ENCODE measurements around the gene LTBP1.

GRCh38 chr2:33019796-33020195 is 73.0 kb downstream of the LTBP1 start:
- TF ChIP-seq FOXA1 (IDR thresholded peaks at IDR 0.05): no peak
- no peak for TF ChIP-seq REST (IDR thresholded peaks at IDR 0.05)
- no peak for TF ChIP-seq CTCF (IDR thresholded peaks at IDR 0.05; ENCODE audit: low read depth, low read length, missing input control)
- no peak for TF ChIP-seq MAX (IDR thresholded peaks at IDR 0.05)
- TF ChIP-seq EGR1 (IDR thresholded peaks at IDR 0.05; ENCODE audit: low read depth in 2 of 2): no peak
- no peak for TF ChIP-seq ZBTB33 (IDR thresholded peaks at IDR 0.05)
- no peak for TF ChIP-seq YY1 (IDR thresholded peaks at IDR 0.05)
- TF ChIP-seq SP1 (IDR thresholded peaks at IDR 0.05): no peak
- no peak for TF ChIP-seq ATF3 (IDR thresholded peaks at IDR 0.05)
- no peak for TF ChIP-seq RAD21 (IDR thresholded peaks at IDR 0.05)
- no peak for TF ChIP-seq JUND (IDR thresholded peaks at IDR 0.05)
- no peak for TF ChIP-seq TAF1 (conservative IDR thresholded peaks at IDR 0.05)
- TF ChIP-seq NR2F2 (IDR thresholded peaks at IDR 0.05): no peak

All from liver (tissue), 3 donors.